HG02610 (cell line): Measurements from ENCODE around the gene LRRC57.
"Not testable (repeated sequence)": the region's sequence is repeated elsewhere in the genome, so short reads cannot be mapped to it uniquely, and the experiment has no call there.

Experiments used
- ATAC-seq: cut with Tn5 transposase; IDR thresholded peaks from one replicate; pipeline ENCODE4 v1.9.1; 2021; ENCODE audit warnings: mild to moderate bottlenecking, moderate library complexity; ENCODE audit not compliant: unreplicated experiment

LRRC57 gene

DNA sequence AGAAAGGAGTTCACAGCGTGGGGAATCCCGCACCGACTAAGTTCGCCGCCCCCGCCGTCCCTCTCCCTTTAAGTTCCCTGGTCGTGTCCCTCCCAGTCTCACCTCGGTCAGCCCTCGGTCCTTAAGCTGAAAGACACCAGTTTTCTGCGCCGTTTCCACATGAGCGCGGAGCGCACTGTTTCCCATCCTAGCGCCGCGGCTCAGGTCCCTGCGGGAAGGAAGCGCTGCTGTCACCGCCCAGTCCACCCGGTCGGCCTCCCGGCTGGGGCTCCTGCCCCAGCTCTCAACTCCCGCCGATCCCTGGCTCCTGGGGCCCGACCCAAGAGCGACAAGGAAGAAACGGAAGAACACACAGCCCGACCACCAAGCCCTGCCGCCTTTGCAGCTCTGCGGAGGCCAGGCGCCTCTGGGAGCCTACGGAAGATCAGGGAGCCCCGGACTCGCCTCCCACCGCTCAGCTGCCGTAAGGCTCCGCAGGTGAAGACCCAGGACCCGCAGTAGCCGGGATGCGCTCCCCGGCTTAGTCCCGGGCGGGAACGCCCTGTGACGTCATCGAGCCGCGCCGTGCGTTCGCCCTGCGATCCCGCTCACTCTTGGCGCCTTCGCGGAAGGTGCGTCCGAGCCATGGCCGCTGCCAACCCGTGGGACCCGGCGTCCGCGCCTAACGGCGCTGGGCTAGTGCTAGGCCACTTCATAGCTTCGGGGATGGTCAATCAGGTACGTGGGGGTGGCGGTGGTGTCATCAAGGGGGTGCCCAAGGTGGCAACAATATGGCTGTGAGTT is at the start of gene LRRC57, which contains the start of gene HAUS2:
Gene LRRC57, minus strand, starts transcription at position 545 of the 783 bp plus-strand sequence. Its CDS starts 359 bp downstream, at position 186.
Gene HAUS2, plus strand, starts transcription at position 590 of the 783 bp plus-strand sequence. Its CDS starts 35 bp downstream, at position 625.
- peak; percentile 80 for ATAC-seq

DNA sequence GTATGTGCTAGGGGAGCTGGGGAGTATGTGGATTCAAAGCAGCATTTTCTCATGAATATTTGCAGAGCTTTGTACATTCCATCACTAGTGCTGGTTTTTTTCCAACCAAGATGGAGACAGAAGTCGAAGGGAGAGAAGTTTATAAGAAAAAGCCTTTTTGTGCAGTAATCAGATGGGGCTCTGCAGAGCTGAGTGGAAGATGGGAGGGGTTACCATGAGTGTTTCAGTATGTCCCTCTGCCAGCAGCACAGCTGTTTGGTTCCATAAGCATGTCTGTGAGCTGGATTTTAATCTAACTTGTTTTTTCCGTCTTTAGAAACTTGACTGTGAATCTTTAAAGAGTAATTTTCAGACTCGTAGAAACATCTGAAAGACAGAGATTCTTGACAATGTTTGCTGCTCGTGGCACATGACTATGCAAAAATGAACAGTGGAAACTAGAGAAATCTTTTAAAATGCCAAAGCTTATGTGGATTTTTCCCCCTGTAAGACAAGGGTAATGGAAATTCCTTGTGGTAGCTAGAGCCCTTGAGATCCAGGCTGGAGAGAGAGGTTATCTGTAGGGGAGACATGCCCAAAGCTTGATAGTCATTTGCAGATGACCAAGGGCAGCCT is 47.1 kb upstream of the LRRC57 start:
- no peak for ATAC-seq

DNA sequence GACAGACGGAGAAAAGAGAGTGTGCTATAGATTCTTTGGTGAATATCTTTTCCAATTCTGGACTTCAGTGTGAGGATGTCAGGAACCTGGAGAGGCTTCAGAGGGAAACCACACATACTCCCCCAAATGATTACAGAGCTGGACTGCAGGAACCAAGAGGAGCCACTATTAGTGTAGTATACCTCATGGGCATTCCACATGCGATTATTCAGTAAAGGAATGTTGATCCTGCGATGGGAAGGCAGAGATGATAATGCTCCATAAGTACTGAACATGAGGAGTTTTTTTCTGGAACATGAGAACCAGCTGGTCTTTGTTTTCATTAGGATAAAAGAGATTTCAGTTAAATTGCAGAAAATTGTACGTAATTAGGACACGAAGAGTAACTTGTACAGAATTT is 45.5 kb upstream of the LRRC57 start:
- no peak for ATAC-seq

DNA sequence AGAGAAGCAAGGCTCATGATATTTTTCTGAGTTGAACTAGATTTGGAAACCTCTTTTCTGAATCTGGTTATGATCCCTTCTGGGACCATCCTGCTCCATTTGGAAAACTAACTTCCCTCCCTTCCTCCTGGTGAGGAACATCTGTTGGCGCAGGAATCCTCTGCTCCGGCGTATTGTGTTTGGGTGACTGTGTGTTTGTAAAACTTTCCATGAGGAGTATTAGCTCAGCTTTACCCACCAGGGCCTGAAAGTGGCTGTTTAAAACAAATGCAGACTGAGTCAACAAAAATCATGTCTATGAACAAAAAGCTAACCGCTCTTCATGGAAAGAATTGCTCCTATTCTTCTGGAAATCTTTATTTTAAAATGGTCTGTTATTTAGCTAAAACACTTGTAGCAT is 44.5 kb upstream of the LRRC57 start:
- ATAC-seq = no peak

DNA sequence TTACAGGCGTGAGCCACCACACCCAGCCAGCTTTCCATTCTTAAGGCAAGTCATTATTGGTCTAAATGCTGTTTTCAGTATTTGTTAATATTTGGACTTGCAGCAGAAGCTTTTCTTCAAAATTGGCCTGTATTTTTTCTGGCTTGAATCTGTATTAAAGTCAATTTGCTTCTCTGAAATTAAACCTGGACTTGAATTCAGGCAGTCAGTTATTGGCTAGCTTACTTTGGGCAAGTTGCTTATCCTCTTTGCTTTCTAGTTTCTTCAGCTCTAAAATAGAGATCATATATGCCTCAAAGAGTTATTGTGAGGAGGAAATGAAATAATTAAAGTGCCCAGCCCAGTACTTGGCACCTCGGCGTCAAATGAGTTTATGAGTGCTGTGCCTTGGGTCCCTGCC is 44.1 kb upstream of the LRRC57 start:
- no peak for ATAC-seq

DNA sequence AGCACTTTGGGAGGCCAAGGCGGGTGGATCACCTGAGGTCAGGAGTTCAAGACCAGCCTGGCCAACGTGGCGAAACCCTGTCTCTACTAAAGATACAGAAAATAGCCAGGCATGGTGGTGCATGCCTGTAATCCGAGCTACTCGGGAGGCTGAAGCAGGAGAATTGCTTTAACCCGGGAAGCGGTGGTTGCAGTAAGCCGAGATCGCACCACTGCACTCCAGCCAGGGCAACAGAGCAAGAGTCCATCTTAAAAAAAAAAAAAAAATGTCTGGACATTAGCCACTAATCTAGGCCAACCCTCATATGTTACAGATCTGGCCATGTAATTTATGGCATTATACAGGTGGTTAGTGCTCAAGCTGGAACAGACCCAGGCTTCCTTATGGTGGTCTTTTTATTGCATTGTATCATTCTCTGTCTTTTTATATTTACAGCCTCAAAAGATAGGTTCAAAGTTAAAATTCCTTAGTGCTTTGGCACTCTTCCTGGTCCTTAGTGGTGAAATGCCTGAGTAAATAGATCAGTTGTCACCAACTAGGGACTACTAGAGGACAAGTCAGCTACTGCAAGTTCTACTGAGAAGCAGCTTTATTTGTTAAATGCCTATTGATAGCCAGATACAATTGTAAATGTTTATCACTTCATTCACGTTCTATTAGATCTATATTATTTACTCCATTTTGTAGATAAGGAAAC is 42.8 kb upstream of the LRRC57 start:
- ATAC-seq = no peak

DNA sequence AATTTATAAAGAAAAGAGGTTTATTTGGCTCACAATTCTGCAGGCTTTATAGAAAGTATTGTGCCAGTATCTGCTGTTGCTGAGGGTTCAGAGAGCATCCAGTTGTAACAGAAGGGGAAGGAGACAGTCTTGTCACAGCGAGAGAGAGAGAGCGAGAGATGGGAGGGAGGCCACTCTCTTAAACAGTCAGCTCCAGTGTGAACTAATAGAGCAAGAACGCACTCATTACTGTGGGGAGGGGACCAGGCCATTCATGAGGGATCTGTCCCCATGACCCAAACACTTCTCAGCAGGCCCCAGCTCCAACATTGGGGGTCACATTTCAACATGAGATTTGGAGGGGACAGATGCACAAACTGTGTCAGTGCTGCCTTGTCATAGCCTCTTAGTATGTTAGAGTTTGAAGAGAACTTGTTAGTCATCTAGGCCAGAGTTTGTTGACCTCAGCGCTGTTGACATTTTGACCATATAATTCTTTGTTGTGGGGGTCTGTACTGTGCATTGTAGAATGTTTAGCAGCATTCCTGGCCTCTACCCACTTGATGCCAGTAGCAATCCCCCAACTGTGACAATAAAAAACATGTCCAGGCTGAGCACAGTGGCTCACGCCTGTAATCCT is 42.1 kb upstream of the LRRC57 start:
- no peak for ATAC-seq

DNA sequence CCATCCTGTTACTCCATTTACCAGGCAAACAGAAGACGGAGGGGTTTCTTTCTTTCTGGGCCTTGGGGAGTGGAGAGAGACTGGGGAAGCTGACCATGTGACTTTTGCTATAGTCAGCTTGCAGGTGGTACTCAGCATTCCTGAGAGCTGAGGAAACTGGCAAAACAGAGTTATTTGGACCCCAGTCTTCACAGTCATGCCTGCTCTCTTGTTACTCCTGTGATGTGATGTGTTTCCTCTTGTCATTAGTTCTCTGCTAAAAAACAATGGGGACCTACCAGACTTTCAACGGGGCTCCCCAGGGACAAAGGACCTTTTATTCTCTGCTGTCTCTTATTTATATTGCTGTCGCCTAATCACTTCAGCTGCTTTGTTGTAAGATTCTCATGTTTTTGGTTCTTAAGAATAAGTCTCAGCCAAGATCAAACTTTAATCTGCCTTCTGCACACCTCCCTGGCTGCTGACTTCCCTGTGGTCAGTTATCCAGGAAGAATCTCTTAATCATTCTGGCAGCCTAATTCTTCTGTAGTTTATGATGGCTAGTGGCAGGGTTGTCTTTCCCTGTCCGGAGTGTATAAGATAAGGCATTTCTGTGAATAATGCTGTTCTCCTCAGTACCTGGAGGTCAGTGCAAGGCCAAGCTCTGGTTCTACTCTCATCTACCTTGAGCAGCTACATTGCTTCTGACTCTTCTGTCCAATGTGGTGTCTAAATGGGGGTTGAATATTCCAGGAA is 35.6 kb upstream of the LRRC57 start:
- ATAC-seq = no peak

DNA sequence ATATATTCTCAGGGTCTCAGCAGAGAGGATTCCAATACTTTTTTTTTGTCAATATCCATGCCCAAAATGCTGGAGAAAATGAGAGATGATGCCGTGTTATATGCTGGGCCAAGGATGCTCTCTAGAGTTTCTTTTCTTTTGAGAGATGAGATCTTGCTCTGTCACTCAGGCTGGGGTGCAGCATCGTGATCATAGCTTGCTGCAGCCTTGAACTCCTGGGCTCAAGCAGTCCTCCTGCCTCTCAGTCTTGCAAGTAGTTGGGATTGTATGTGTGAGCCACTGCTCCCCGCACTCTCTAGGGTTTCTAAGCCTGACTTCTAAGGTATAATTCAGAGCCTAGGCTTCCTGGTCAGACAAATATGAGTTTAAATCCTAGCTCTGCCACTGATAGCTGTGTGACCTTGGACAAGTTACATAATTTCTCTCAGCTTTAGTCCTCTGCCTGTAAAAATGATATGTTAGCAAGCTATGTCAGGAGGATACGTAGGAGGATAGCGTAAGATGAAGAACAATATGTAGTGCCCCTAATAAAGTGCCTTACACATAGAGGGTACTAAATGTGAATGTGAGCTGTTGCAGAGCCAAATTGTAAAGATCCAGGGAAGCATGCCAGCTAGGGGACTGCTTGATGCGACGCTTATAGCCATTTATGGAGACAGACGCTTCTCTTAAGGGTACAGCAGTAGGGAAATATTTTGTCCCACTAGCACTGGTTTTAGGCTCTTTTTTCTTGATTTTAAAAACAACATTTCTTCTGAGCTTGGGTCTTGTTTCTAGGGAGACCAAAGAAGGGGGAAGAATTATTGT is 34.2 kb upstream of the LRRC57 start:
- no peak for ATAC-seq

DNA sequence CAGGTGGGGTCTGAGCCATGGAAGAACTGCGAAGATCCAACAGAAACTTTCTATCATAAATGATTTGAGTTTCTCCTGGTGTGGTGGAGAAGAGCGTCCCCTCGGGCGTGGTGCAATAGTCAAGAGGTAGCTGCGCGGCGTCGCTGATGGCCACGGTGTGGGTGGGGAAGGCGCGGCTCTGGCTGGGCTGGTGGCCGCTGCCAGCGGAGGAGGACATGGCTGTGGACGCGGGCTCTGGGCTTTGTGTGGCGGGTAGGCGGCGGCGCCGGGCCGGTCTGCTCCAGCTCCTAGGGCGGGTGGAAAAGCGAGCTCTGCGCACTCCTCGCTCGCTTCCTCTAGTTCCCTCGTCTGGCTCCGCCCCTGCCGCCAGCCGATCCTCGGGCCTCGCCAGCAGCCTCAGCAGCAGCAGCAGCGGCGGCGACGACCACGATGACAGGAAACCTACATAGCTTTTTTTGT is 32.7 kb upstream of the LRRC57 start:
- ATAC-seq = peak; percentile 81

DNA sequence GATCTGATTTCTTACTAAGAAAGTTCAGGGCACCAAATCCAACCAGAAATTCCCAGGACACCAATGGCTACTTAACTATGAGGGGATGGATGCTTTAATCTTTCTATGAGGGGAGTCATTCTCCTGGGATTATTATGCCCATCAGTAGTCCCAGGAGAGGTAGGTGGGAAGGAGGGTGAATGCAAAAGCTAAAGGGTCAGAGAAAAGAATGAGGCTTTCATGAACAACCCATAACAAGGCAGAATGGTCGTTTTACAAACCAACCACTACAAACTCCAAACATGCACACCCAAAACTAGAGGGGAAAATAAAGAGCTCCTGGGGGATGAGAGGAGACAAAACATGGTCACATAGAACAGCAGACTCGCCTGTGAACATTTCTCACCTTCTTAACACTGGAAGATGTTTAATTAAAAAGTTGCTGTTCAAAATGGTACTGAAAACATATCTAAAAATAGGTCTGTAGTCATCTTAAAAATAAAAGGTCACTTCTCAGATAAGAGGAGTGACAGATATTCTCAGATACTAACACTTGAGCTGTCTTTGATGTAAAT is 30.5 kb upstream of the LRRC57 start:
- no peak for ATAC-seq

DNA sequence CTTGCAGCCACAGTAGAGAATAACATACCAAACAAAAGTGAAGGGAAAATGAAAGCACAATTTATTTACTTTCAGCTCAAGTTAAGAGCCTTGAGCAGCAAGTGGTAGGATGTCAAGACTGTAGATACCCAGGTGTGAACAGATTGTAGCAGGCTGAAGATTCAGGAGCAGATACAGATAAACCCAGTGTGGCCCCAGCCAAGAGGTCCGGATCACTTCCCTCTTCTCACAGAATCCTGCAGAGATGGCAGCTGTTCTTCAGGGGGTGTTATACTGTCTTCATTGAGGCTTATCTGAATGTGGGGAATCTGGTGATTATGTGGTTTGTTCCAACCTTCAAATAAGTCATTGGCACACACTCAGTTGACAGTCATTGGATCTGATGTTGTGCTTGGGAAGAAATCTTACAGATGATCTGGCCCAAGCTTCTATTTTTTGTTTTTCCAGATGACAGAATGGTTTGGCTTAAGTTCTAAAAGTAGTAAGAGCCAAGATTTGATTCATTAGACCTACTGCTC is 29.0 kb upstream of the LRRC57 start:
- ATAC-seq = no peak

DNA sequence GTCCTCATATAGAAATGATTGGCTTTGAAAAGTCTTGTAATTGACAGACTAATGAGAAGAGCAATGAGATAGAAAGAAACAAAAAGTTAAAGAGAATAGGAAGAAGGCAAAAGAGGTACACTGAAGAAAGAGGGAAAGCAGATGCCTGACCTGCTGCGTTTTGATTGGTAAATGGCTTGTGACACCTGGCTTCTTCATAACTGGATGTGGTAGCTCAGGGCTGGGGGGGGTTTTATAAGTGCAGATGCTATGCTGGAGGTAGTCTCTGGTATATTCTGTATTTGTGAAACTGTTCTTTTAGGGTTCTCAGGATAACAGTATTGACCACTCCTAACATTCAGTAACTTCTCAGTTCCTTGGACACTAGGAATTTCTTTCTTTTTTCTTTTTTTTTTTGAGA is 28.2 kb upstream of the LRRC57 start:
- no peak for ATAC-seq

DNA sequence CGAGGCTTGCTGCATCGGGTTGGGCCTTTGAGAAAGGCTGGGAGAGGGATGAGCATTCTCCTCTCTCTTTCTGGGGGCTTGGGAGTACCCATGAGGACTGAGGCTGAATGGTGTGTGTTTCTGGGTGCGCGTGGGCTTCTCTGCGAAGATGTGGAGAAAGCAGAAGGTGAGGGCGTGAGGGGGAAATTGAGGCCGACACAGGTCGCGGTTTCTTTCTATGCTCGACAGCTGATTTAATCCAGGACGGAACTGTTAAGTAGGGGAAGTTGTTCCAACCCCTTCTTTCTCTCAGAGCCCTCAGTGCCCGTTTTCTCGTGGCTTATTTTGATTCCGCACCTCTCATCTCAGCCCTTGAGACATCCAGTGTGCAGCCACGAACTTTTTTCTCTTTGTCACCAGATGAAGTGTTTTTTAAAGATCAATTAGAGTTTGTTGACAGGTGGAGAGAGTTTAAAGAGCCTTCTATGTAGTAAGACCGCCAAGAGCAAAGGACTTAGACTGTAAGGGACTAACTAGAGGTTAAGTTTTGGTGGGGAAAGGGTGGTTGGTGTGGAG is 27.5 kb upstream of the LRRC57 start:
- ATAC-seq = no peak

DNA sequence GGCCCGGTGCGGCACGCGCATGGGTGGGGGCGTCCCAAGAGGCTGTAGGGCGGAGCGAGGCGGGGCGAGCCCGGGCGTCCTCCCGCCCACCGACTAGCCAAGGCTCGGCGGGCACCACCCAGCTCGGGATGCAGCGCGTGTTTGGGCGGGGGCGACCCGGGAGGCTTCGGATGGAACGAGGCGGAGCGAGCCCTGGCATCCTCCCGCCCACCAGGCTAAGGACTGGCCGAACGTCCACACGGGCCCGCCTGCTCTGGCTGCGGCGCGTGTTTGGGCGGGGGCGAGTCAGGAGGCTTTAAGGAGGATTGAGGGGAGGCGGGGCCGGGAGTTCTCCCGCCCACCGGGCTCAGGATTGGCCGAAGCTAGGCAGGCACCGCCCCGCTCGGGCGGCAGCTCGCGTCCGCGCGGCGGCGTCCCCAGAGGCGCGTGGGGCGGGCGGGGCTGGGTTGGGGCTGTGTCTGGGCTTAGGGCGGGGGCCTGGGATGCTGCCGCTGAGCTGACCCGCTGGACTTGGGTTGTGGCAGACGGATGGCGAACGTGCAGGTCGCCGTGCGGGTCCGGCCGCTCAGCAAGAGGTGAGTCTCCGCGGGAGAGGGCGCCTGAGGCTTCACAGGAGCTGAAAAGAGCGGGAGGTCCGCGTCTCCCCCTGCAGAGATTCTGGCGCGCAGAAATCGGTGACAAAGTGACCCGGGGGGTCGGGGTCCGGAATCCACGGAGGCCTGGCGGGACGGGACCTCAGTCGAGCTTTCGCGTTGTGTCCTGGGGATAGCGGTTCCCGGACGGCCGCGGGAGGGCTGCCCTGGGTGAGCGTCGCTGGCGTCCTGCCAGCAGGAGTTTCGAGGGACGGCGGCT is 26.8 kb upstream of the LRRC57 start, which contains the start of gene STARD9:
Gene STARD9, plus strand, starts transcription at position 419 of the 852 bp plus-strand sequence. Its CDS starts 110 bp downstream, at position 529.
- ATAC-seq = peak; percentile 91

DNA sequence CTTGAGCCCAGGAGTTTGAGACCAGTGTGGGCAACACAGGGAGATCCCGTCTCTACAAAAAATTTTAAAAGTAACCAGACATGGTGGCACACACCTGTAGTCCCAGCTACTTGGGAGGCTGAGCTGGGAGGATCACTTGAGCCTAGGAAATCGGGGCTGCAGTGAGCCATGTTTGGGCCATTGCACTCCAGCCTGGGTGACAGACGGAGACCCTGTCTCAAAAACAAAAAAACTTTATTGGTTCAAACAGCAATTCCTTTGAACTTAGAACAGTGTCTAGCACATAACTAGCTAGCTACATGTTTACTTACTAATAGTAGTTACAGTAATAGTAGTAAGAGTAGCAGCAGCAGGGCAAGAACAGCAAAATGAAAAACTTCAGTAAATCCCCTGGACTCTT is 10.1 kb upstream of the LRRC57 start:
- ATAC-seq = no peak

DNA sequence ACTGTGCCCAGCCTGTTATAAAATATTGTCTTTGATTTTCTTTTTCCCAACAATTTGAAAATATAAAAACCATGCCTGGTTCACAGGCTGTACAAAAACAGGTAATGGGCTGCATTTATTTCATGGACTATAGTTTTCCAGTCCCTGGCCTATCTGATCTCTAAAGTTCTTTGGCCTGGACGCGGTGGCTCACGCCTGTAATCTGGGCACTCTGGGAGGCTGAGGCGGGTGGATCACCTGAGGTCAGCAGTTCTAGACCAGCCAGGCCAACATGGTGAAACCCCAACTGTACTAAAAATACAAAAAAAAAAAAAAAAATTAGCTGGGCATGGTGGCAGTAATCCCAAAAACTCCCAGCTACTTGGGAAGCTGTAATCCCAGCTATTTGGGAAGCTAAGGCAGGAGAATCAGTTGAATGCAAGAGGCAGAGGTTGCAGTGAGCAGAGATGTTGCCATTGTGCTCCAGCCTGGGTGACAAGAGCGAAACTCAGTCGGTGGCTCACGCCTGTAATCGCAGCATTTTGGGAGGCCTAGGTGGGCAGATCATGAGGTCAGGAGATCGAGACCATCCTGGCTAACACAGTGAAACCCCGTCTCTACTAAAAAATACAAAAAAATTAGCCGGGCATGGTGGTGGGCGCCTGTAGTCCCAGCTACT is 8.1 kb upstream of the LRRC57 start:
- ATAC-seq = not testable (repeated sequence)
